Epithelial cell of prostate (primary cell): ENCODE measurements around the gene TMEM212.

Experiments
- DNase-seq: peaks from one replicate; pipeline ENCODE4 v3.0.0-alpha.2; 2011; ENCODE audit warnings: low read depth, low spot score
- H3K27ac ChIP-seq: fragments of 450-650 bp; 2 replicates; pipeline ENCODE4 v1.5.1; 2017; ENCODE audit warnings: mild to moderate bottlenecking

TMEM212 gene

GRCh38 chr3:171842864-171843518 is at the start of gene TMEM212:
Gene TMEM212 (plus strand): TSS chr3:171843349. CDS start chr3:171843384, 35 bp downstream.
- H3K27ac ChIP-seq: no peak within 1 kb of the TSS
- DNase-seq: no peak

DNA sequence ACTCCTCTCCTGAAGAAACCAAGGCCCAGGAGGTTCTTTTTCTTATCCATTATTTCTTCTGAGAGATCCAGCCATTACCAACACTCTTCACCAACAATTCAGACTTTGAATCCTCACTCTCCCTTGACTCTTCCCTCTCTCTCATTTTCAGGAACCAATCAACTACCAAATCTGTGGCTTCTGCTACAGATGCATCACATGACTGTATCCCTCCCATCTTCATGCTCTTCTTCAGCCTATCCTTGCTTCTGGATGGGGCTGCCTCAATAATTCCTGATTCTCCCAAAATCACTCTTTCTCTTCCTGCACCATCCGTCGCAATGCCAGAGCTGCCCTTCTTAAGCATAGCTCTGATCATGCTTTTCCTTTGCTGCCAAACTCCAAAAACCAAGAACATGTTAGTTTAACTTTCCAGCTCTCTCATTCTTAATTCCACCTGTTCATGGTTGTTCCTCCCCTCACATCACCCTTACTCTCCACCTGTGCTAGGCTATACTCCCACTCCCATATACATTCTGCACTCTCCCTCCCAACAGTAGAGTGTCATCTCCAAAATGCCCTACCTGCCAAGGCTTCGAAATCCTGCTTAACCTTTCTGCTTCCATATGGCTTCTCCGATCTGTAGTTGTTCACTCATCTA is 46.4 kb upstream of the TMEM212 start:
- peak overlapping the region; percentile 0 for H3K27ac ChIP-seq
- no peak for DNase-seq

GRCh38 chr3:171797265-171797679 is 45.9 kb upstream of the TMEM212 start:
- peak overlapping the region; percentile 0 for H3K27ac ChIP-seq
- DNase-seq: no peak

GRCh38 chr3:171797873-171798272 is 45.3 kb upstream of the TMEM212 start:
- no peak for DNase-seq
- H3K27ac ChIP-seq: peak overlapping the region; percentile 0

GRCh38 chr3:171799501-171799900 is 43.6 kb upstream of the TMEM212 start:
- no peak for DNase-seq
- no peak overlapping the region for H3K27ac ChIP-seq

GRCh38 chr3:171801738-171802589 is 41.2 kb upstream of the TMEM212 start:
- peak; percentile 89 for DNase-seq
- peak overlapping the region; percentile 73 for H3K27ac ChIP-seq

DNA sequence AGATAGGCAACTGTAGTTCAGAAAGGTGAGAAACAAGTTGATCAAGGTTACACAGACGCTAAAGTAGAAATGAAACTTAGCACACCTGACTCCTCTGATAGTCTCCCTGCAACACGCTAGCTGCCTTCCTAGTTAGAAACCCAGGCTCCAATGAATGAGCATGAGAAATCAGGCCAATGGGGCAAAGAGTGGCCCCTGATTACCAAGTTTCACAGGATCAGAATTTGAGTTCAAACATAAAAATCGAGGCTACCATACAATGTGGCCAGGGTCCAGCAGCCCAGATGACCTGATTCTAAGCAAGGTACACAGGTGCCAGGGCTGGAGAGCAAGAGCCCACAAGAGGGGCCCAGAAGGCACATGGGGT is 40.6 kb upstream of the TMEM212 start:
- no peak for DNase-seq
- H3K27ac ChIP-seq: peak overlapping the region; percentile 73

GRCh38 chr3:171803044-171803443 is 40.1 kb upstream of the TMEM212 start:
- peak overlapping the region; percentile 73 for H3K27ac ChIP-seq
- no peak for DNase-seq

- peak overlapping the region; percentile 80 for H3K27ac ChIP-seq
- no peak for DNase-seq
These were observed 38.3 kb upstream of the TMEM212 start for GRCh38 chr3:171804618-171805389.

GRCh38 chr3:171805687-171806086 is 37.5 kb upstream of the TMEM212 start:
- peak overlapping the region; percentile 80 for H3K27ac ChIP-seq
- DNase-seq: no peak

GRCh38 chr3:171806200-171807128 is 36.7 kb upstream of the TMEM212 start:
- peak; percentile 93 for DNase-seq
- H3K27ac ChIP-seq: peak overlapping the region; percentile 80

- peak overlapping the region; percentile 80 for H3K27ac ChIP-seq
- DNase-seq: no peak
These were observed 35.9 kb upstream of the TMEM212 start for GRCh38 chr3:171807129-171807675.

DNA sequence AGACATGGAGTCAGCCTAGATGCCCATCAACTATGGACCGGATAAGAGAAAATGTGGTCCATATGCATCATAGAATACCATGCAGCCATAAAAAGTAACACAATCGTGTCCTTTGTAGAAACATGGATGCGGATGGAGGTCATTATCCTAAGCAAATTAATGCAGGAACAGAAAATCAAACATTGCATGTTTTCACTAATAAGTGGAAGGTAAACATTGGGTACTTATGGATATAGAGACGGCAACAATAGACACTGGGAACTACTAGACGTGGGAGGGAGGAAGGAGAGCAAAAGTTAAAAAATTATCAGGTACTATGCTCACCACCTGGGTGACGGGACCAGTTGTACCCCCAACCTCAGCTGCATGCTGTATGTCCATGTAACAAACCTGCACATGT is 35.3 kb upstream of the TMEM212 start:
- H3K27ac ChIP-seq: no peak overlapping the region
- DNase-seq: no peak

DNA sequence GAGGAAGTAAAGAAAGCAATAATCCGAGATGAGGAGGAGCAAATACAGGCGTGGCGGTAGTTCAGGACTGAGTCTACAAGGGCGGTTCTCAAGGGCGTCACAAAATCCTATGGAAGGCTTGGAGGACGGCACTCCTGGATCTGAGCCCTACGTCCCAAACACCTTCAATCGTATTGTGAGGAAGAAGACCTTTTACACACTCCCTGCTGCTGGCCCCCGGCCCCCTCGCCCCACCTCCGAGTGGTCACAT is 33.6 kb upstream of the TMEM212 start:
- H3K27ac ChIP-seq: peak overlapping the region; percentile 96
- no peak for DNase-seq

DNA sequence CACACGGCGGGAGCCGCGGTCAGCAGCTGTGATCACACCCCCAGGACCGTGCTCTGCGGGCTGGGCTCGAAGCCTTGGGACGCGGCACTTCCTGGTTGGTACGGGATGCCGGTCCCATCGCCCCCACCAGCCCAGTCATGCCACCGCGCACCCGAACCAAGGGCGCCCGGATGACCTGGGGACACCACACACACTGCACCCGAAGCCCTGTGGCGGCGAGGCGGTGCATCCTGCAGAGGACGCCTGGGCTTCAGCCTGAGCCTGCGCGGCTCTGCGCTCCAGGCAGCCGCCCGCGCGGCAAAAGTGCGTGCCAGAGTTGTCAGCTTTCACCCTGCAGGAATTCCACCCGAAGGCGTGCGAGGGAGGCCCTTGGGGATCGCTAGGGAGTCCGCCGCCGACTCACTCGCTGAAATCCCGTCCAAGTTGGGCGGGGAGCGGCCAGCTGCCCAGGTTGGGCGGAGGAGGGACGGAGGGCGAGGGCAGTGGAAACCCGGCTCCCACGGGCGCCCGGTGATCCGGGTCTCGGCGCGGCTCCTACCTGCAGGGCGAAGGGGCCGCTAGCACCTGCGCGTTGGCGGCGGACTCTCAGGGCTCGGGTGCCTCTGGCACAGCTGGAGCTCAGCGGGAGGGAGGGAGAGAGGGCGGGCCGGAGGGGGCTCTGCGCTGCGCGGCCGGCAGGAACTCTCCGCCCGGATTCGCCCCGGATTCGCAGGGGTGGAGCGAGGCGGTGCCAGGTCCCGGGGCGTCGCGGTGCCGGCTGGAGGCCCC is 33.1 kb upstream of the TMEM212 start, which contains the start of gene PLD1:
TSS of gene PLD1 (minus strand) at position 623 of the 768 bp plus-strand sequence. CDS start 72,432 bp downstream, outside the sequence.
- no peak for DNase-seq
- peak within 1 kb of the TSS; percentile 96 for H3K27ac ChIP-seq

- H3K27ac ChIP-seq: peak overlapping the region; percentile 96
These were observed 32.4 kb upstream of the TMEM212 start for GRCh38 chr3:171810629-171811294.

DNA sequence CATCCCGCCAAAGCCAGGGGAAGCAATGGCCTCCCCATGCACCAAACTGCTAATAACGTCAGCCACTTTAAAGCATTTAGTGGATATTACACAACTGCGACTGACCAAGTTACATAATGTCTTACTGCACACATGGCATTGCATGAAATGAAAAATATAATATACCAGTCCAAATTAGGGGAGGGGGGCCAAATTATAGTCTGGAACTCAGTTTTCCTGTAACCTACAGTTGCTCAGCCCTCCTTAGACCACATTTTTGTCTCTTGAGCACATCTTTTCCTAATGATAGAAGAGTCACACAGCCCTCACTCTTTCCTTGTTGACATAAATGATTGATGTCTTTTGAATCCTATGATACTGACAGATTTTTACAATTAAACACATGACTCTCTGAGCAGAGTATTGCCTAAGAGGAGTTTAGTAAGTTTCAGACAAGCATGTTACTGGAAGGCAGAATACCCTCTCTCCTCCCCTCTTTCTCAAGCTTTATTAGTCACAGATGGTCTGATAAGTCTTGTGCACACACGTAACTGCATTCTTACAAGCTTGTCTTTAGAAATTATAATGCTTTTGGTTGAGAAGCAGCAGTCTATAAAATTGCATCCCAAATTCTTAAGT is 31.7 kb upstream of the TMEM212 start:
- peak overlapping the region; percentile 96 for H3K27ac ChIP-seq
- DNase-seq: peak; percentile 100

More at GRCh38 chr3:171810629-171811294, 32.4 kb upstream of the TMEM212 start:
- DNase-seq: no peak
